Thoracic aorta (tissue), 2 donors: ENCODE data around the gene MEGF9. TPM values are rescaled to one million over a fixed set of nuclear protein-coding genes. Genes with fewer than 3 reads are reported as not detected.

ENCODE experiments used
- ATAC-seq: fragments of 150-250 bp; one replicate; pipeline ENCODE4 v1.8.0; 2017; ENCODE audit warnings: low read depth; ENCODE audit not compliant: insufficient number of reproducible peaks, low FRiP score
- DNase-seq: peaks from one replicate; pipeline ENCODE4 v3.0.0-alpha.2; 2020; ENCODE audit warnings: low spot score
- H3K27ac ChIP-seq, 2 donors: fragments of 200-600 bp; sonication (generic); 1 replicate in 1 of 2; 2 replicates in 1 of 2; pipeline ENCODE4 v1.5.1; 2016; ENCODE audit warnings: mild to moderate bottlenecking in 2 of 2, moderate library complexity in 2 of 2
- H3K27me3 ChIP-seq: fragments of 200-600 bp; sonication (generic); replicated peaks from 2 replicates; pipeline ENCODE4 v1.6.0; 2016; ENCODE audit warnings: mild to moderate bottlenecking; ENCODE audit not compliant: insufficient read depth
- H3K36me3 ChIP-seq: fragments of 200-600 bp; sonication (generic); one replicate; pipeline ENCODE4 v1.5.1; 2016
- H3K4me1 ChIP-seq, 2 donors: fragments of 200-600 bp; sonication (generic); 1 replicate in 1 of 2; 2 replicates in 1 of 2; pipeline versions ENCODE4 v1.5.1 to v1.6.0; 2016; ENCODE audit warnings: low read depth in 2 of 2, mild to moderate bottlenecking in 1 of 2; ENCODE audit not compliant: control insufficient read depth in 1 of 2
- H3K4me3 ChIP-seq: fragments of 200-600 bp; sonication (generic); 2 replicates; pipeline ENCODE4 v1.5.1; 2016; ENCODE audit warnings: mild to moderate bottlenecking
- H3K9me3 ChIP-seq: fragments of 200-600 bp; sonication (generic); 2 replicates; pipeline ENCODE4 v1.5.1; 2016
- total RNA-seq, 2 donors: library from RNA; depleted of rRNA; stranded (reverse); fragments of >200 nt; gene quantifications; one replicate each; pipeline versions ENCODE4 v1.1.0 to v1.2.3, GENCODE V29; 2016
- TF ChIP-seq, protein P1 (sequence below): fragments of 200-600 bp; sonication (generic); IDR thresholded peaks from one replicate; pipeline ENCODE4 v1.5.1; 2019; ENCODE audit warnings: antibody characterized with exemption

MEGF9 gene
- total RNA-seq, 2 donors from 2014 or later: 19.2 to 27.3 TPM

DNA sequence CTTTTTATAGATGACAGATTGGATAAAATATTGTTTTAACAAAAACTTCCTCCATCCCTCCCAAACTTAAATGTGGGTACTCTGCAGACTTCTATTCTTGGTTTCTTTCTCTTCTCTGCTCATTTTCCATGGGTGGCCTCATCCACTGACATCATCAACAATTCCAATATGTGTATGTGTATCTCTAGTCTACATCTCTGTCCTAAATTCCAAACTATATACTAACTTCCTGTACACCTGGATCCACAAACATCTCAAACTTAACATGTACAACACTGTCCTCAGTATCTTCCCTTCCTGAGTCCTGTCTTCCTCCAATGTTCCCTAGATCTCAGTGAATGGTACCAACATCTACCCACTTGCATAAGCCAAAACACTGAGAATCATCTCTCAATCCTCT, 105.8 kb downstream of the MEGF9 start:
- TF ChIP-seq, protein P1, sequence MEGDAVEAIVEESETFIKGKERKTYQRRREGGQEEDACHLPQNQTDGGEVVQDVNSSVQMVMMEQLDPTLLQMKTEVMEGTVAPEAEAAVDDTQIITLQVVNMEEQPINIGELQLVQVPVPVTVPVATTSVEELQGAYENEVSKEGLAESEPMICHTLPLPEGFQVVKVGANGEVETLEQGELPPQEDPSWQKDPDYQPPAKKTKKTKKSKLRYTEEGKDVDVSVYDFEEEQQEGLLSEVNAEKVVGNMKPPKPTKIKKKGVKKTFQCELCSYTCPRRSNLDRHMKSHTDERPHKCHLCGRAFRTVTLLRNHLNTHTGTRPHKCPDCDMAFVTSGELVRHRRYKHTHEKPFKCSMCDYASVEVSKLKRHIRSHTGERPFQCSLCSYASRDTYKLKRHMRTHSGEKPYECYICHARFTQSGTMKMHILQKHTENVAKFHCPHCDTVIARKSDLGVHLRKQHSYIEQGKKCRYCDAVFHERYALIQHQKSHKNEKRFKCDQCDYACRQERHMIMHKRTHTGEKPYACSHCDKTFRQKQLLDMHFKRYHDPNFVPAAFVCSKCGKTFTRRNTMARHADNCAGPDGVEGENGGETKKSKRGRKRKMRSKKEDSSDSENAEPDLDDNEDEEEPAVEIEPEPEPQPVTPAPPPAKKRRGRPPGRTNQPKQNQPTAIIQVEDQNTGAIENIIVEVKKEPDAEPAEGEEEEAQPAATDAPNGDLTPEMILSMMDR: no peak
- no peaks in the 10 kb centered on the region for H3K27me3 ChIP-seq
- no peak overlapping the region for H3K4me3 ChIP-seq
- no peaks in the 10 kb centered on the region for H3K9me3 ChIP-seq
- no peak overlapping the region for H3K27ac ChIP-seq
- DNase-seq: no peak
- peaks cover 11% of the 10 kb centered on the region for H3K36me3 ChIP-seq
- no peak for ATAC-seq
- H3K4me1 ChIP-seq: no peaks in the 10 kb centered on the region

DNA sequence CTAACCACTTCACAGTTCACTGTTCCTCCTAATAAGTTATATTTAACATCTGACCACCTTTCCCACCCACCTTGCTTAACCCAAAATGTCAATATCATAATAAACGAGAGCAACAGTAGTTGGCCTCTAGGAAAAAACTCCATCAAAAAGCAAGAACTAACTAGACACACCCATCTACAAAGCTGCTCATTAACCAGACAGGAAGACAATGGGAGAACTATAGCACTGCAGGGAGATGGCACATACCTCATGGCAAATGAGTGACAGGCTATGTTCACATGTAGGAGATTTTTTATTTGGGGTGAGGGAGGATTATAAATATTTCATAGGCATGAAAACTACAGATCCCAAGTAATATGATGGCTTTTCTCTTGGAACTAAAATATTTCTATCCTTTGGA, 110.7 kb downstream of the MEGF9 start:
- Histone ChIP-seq H3K27me3 (no peaks in the 10 kb centered on the region), H3K4me3 (no peak overlapping the region), H3K27ac (no peak overlapping the region), H3K9me3 (no peaks in the 10 kb centered on the region), H3K36me3 (peaks cover 11% of the 10 kb centered on the region), H3K4me1 (no peaks in the 10 kb centered on the region)
- DNase-seq (no peak), ATAC-seq (no peak)
- TF ChIP-seq, protein P1: no peak

DNA sequence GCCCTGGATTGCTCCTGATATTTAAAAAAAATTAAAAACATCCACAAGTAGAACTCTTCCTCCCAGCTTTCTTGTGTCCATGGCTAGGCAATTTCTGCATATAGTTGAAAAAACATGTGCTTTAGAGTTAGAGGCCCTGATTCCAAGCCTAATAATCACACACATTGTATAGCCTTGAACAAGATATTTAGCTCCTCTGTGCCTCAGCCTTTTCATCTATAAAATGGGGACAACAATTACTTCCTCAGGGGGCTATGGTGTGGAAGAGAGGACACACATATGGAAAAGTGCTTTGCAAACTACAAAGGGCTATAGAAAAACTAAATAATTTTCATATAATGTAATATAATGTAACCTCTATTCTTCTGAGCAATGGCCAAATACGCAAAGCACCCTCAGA, 111.3 kb downstream of the MEGF9 start:
- Histone ChIP-seq H3K27ac (no peak overlapping the region), H3K4me3 (no peak overlapping the region), H3K4me1 (no peaks in the 10 kb centered on the region), H3K9me3 (no peaks in the 10 kb centered on the region), H3K27me3 (no peaks in the 10 kb centered on the region), H3K36me3 (peaks cover 11% of the 10 kb centered on the region)
- ATAC-seq (no peak), DNase-seq (no peak)
- TF ChIP-seq, protein P1: no peak

DNA sequence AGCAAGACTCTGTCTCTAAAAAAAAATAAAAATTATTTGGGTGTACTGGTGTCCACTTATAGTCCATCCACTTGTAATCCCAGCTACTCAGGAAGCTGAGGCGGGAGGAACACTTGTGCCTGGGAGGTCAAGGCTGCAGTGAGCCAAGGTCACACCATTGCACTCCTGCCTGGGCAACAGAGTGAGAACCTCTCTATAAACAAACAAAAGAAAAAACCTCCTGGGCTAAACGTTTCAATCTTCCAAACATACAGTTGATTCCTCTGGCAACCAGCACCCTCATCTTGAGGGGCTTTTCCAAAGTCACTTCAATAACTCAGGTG, 120.4 kb downstream of the MEGF9 start:
- DNase-seq: no peak
- no peak overlapping the region for H3K4me3 ChIP-seq
- H3K36me3 ChIP-seq: no peaks in the 10 kb centered on the region
- no peaks in the 10 kb centered on the region for H3K9me3 ChIP-seq
- H3K27me3 ChIP-seq: no peaks in the 10 kb centered on the region
- no peak for ATAC-seq
- H3K4me1 ChIP-seq: no peaks in the 10 kb centered on the region
- TF ChIP-seq, protein P1: no peak
- no peak overlapping the region for H3K27ac ChIP-seq

DNA sequence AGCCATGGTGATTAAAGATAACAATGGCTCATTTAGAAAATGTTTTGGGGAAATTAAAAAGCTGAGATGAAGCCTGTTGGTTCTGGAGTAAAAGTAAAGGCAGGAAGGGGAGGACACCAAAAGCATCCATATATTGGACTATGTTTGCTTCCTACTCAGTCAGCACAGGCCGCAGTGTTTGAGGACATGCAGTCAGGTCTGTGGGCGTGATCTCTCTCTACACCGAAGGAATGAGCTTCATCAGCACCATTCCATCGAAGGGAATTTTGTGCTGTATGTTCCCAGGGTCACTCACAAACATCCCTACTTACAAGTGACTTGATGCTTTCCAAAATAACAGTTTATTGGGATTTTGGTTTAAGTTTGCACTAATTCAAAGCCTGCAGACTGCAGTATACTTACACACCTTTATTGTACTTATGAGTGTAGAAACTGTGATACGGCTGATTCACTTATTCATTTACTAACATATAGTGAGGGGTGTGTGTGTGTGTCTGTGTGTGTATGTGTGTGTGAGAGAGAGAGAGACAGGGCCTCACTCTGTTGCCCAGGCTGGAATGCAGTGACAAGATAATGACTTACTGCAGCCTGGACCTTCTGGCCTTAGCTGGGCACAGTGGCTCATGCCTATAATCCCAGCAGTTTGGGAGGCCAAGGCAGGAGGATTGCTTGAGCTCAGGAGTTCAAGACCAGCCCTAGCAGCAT, 120.9 kb downstream of the MEGF9 start:
- TF ChIP-seq, protein P1: no peak
- Histone ChIP-seq H3K27me3 (no peaks in the 10 kb centered on the region), H3K4me1 (no peaks in the 10 kb centered on the region), H3K27ac (no peak overlapping the region), H3K4me3 (no peak overlapping the region), H3K36me3 (no peaks in the 10 kb centered on the region), H3K9me3 (no peaks in the 10 kb centered on the region)
- ATAC-seq (no peak), DNase-seq (no peak)
